ENCODE data around the gene GPX4.

Gene GPX4

DNA sequence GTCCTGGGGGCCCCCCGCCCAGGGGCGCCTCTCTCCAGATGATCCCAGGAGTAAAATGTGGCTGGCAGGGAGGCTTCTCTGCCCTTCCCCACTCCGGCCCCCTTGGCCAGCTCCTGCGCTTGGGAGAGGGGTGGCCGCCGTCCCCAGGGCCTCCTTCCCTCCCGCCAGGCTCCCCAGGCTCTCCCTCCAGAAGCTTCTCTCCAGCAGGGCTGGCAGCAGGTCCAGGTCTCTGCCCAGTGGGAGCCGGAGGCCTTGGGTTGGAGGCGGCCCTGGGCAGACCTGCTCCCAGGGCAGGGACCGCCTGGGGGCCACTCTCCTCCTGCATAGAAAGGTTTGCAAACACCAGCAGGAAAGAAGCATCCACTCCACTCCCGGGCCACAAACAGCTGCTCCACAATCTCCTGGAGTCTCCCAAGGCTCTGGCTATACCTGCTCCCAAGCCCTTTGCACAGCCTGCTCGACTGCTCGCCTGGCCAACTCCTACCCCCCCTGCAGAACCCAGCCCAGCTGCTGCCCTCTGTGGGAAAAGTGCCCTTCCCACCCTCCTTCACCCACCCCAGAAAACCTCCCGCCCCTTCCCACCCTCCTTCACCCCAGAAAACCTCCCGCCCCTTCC lies 44.2 kb downstream of the GPX4 start:
- no peak for DNase-seq

DNA sequence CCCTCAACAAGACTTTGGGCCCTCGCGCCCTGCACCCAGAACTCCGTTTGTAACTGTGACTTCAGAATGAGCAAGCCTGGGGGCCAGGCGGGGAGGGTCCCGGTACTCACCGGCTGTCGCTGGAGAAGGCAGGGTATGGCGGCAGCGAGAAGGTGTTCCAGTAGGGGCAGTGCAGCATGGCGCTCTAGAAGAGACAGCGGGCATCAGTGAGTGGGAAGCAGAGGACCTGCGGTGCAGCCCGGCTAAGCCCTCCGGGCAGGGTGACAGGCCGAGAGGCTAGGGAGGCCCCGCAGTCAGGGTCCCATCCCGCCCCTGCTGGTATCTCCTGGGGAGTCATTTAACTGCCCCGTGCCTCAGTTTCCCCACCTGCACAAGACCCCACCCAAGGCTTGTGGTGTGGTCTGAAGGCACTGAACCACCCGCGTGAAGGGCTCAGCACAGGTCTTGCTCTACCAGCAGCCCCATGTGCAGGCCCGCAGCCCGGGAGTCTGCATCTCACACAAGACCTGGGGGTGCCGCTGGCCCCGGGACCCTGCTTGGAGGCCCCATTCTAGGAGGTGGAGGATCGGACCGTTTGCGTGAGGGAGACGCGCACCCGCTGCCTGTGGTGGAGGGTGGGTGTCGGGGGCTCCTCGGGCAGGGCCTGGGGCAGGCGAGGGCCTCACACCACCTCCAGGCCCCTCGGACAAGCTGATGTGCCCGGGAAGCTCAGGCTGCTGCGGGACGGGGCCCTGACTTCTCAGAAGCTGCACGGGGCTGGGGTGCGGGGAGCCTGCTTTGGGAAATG lies 45.7 kb downstream of the GPX4 start:
- no peak for DNase-seq

DNA sequence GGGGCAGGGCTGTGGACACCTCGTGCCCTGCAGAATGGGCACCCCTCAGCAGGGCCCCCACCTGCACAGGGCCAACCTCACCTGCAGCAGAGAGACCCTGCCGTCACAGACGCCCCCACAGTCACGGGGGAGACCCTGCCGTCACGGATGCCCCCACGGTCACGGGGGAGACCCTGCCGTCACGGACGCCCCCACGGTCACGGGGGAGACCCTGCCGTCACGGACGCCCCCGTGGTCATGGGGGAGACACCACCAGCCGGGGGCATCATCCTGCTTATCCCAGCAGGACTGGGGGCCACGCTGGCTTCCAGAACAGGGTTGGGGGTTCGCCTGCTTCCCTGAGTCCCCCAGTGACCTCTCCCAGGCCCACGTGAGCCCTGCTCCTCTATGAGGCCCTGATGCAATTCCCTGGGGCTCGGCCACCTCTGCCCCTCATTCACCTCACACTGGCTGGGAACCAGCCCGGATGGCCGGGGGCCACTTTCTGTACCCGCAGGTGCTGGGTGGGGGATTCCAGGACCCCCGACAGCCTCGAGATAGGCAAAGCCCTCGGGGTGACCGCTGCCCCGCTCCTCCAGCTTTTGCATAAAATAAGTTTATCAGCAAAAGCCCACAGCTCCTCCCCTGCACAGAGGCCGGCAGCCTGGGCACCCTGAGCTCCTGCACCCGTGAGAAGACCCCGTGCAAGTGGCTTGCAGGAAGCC lies 46.7 kb downstream of the GPX4 start:
- no peak for DNase-seq

DNA sequence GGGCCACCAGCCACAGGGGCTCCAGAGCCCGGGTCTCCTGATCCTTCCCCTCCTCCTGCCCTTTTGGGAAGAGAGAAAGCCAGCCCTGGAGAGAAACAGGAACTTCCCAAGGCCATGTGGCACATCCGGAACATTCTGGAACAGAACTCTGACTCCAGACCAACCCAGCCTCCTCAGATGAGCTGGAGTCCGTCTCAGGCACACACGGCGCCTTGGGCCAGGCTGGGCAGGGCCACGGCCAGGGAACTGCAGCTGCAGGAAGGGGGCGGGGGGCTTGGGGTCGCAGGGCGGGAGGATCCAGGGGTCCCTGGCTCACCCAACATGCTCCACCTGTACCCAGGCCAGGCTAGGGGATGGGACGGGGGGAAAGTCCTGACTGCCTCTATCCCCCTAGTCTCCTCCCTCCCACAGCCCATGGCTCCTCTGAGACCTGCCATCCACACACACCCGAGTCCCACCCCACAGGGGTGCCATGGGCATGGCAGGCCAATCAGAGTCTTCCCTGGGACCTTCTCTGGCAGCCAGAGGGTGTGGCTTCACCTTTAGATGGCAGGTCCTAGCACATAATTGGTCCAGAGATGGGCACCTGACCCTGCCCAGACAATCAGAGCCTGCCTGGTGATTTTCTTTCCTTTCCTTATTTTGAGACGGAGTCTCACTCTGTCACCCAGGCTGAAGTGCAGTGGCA lies 47.4 kb downstream of the GPX4 start:
- no peak for DNase-seq

GRCh38 chr19:1151917-1152587 lies 48.3 kb downstream of the GPX4 start:
- DNase-seq = no peak

- no peak for DNase-seq
Observed at GRCh38 chr19:1153891-1154730, 50.3 kb downstream of the GPX4 start.

GRCh38 chr19:1154731-1155351 lies 51.0 kb downstream of the GPX4 start:
- DNase-seq = peak in 26 of 51 donors; percentile 7 to 76 (median 30)

- DNase-seq = no peak
Observed at GRCh38 chr19:1155352-1156304, 51.8 kb downstream of the GPX4 start.

Data from hypothalamus (tissue), 51 donors.